ENCODE results near the gene MOV10.

MOV10 gene

GRCh38 chr1:112674440-112674985 is at the start of gene MOV10:
Gene MOV10, plus strand, starts transcription at chr1:112674659. Its CDS starts 254 bp downstream, at chr1:112674913.
- DNase-seq (ENCODE audit: low read depth): no peak
- H3K4me3 ChIP-seq (ENCODE audit: low read depth, low read length): peak within 1 kb of the TSS; percentile 84
- TF ChIP-seq CTCF (IDR thresholded peaks at IDR 0.05; ENCODE audit: control insufficient read depth, extremely low read depth, insufficient read depth): no peak

GRCh38 chr1:112625696-112626095 is 48.8 kb upstream of the MOV10 start:
- no peak for DNase-seq (ENCODE audit: low read depth)
- H3K4me3 ChIP-seq (ENCODE audit: low read depth, low read length): no peak overlapping the region

GRCh38 chr1:112626193-112626592 is 48.3 kb upstream of the MOV10 start:
- H3K4me3 ChIP-seq (ENCODE audit: low read depth, low read length): no peak overlapping the region
- no peak for TF ChIP-seq CTCF (IDR thresholded peaks at IDR 0.05; ENCODE audit: control insufficient read depth, extremely low read depth, insufficient read depth)
- no peak for DNase-seq (ENCODE audit: low read depth)

More at GRCh38 chr1:112625696-112626095, 48.8 kb upstream of the MOV10 start:
- no peak for TF ChIP-seq CTCF (IDR thresholded peaks at IDR 0.05; ENCODE audit: control insufficient read depth, extremely low read depth, insufficient read depth)

- TF ChIP-seq CTCF (IDR thresholded peaks at IDR 0.05; ENCODE audit: control insufficient read depth, extremely low read depth, insufficient read depth): no peak
- DNase-seq (ENCODE audit: low read depth): no peak
- no peak overlapping the region for H3K4me3 ChIP-seq (ENCODE audit: low read depth, low read length)
These were observed 47.6 kb upstream of the MOV10 start for GRCh38 chr1:112626887-112627286.

- no peak for DNase-seq (ENCODE audit: low read depth)
- TF ChIP-seq CTCF (IDR thresholded peaks at IDR 0.05; ENCODE audit: control insufficient read depth, extremely low read depth, insufficient read depth): no peak
- H3K4me3 ChIP-seq (ENCODE audit: low read depth, low read length): no peak overlapping the region
These were observed 45.9 kb upstream of the MOV10 start for GRCh38 chr1:112628516-112628915.

- TF ChIP-seq CTCF (IDR thresholded peaks at IDR 0.05; ENCODE audit: control insufficient read depth, extremely low read depth, insufficient read depth): no peak
- no peak overlapping the region for H3K4me3 ChIP-seq (ENCODE audit: low read depth, low read length)
- DNase-seq (ENCODE audit: low read depth): no peak
These were observed 45.2 kb upstream of the MOV10 start for GRCh38 chr1:112629256-112629655.

GRCh38 chr1:112633628-112634027 is 40.8 kb upstream of the MOV10 start:
- no peak for TF ChIP-seq CTCF (IDR thresholded peaks at IDR 0.05; ENCODE audit: control insufficient read depth, extremely low read depth, insufficient read depth)
- no peak for DNase-seq (ENCODE audit: low read depth)
- H3K4me3 ChIP-seq (ENCODE audit: low read depth, low read length): no peak overlapping the region
